NCI-H69 (cell line): ENCODE results near the gene WTAP.
A peak's percentile ranks its signal among the peaks of the same experiment; 100 is the strongest.
"Not testable (repeated sequence)": the region's sequence is repeated elsewhere in the genome, so short reads cannot be mapped to it uniquely, and the experiment has no call there.

Experiments used
- DNase-seq: peaks from one replicate; lab custom pipeline; 2025; lab: John Stamatoyannopoulos, UW

Gene WTAP

DNA sequence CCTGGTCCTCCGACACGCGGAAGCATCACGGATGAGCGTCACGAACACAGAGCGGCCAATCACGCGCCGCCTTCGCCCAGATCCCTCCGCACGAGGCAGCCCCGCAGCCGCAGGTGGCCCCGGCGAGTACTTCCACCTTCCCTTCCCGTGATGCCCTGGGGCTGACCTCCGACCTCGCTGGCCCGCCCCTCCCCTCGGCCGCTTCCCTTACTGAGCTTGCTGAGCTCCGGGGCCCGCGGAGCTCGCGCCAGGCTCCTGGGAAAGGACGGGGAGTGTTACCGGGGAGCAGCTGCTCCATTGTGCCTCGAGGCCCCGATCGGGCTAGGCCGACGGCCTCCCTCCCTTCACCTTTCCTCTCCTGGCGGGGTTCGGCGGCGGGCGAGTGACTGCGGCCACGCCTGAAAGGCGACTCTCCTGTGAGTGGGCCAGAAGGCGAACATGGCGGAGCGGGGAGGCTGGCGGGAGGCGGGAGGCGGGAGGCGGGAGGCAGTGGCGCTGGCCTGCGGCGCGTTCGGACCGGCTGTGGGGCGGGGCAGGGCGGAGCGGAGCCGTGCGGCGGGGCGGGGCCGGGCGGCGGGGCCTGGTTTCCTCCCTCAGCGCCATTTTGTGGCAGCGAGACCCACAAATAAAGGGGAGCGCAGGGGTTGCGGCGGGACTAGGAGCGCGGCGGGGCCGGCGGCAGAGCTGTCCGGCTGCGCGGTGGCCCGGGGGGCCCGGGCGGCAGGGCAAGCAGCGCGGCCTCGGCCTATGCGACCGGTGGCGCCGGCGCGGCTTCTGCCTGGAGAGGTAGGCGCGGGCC, at the start of gene WTAP:
WTAP (plus strand) TSS at position 589 of the 799 bp plus-strand sequence. CDS start 8,760 bp downstream, outside the sequence.
- DNase-seq = peak; percentile 99

DNA sequence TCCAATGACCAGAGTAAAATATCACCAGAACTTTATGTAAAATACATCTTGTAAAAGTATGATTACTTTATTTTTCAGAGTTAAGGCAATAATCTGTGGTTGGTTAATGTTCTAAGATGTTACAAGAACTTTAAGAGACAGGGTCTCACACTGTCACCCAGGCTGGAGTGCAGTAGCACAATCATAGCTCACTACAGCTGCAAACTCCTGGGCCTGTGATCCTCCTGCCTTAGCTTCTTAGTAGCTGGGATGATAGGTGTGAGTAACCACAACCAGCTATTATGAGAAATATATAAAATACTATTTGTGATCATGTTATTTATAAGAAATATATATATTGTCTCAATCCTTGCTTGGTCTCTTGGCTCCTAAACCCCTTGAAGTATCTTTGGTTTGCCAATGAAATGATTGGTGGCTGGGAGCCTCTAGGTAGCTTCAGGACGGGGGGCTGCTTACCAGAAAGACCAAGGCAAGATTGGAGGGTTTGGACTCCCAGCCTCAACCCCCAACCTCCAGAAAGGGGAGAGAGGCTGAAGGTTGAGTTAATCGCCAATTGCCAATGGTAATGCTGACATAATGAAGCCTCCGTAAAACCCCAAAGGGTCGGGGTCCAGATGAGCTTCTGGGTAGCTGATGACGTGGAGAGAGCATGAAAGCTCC, 49.7 kb upstream of the WTAP start:
- no peak for DNase-seq

DNA sequence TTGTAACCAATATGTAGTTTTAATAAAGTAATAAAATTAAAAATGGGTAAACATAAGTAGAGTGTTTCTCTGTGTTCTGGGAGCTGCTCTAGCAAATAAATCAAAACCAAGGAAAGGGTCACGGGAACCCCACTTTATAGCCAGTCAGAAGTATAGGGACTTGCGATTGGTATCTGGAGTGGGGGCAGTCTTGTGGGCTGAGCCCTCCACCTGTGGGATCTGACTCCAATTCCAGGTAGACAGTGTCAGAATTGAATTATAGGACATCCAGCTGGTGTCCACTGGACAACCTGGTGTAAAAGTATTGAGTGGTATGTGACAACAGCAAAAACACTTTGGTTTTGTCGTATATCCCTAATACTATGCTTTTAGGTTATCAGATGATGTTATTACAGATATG, 48.7 kb upstream of the WTAP start:
- DNase-seq = no peak

DNA sequence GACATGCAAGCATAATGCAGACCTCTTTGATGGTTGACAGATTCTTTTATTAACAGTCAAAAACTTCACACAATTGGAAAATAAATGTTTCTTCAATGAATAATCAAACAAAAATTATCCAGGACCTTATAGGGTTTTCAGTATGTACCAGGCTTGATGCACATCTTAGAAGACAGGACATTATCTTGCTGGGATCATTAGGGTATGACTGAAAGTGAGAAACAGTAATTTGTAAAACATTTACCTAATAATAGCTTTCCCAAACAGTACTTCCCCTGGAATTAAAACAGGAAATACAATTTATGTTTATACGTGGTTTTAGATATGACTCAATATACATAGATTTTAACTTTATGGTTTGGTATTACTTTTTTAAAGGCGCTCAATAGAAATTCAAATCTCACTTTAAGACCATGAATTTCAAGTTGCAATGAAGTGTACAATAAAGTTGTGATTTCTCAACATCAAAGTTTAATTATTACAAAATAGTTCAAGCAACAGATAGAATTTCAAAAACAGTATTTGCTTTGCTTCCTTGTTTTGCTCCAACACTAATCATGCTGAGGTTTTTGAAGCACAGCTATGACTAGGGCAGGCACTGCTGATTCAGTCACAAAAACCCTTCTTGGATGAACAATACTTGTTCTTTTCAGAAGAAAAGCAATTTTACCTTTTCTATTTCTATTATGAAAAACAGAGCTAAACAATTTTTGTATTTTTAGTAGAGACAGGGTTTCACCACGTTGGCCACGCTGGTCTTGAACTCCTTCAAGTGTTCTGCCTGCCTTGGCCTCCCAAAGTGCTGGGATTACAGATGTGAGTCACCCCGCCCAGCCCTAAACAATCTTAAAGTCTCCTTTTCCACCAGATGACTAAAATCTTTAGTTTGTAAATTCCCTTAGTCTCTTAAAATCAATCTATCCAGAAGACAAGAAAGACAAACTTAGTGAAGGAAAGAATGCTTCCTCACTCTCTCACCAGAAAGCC, 47.9 kb upstream of the WTAP start:
- DNase-seq = no peak

DNA sequence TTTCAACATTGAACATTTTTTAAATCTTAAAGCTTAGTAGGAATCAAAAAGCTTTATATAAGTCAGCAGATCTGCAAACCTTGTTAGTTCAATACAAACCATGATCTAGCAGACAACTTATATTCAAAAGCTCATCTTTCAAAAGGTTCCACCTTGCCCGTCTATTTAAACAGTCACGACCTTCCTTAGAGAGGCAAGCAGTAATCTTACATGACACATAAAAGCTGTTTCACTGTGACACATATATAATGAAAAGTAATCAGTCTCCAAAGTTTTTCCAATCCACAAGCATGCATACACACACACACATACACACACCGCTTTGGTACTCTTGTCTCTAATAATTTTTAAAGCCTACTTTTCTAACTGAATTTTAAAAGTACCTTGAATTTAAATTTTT, 47.2 kb upstream of the WTAP start:
- DNase-seq = no peak

DNA sequence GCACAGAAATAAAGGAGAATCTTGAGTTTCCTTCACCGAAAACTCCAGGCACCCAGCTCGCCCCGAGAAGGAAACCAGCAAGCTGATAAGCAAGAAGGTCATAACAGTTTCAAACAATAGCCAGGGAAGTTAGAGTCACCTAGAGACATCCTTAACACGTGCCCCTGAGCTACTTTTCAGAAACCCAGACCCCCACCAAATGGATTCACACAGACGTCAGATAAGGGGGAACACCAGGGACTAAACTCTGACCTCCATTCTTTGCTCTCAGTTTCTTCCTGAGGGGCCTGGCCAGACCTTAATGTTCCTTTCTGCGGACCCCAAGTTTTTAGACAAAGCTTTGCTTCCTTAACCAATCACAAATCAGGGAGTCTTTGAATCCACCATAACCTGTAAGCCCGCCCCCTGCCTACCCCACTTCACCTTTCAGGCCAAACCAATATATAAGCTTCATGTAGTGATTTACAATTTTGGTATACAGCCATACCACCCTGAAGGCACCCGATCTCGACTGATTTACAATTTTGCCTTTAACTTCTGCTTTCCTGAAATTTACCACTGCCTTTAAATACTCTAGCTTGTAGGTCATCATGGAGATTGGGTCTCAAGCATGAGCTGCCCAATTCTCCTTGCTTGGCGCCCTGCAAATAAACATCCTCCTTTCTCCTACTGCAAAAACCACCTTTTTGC, 46.0 kb upstream of the WTAP start:
- DNase-seq = no peak

DNA sequence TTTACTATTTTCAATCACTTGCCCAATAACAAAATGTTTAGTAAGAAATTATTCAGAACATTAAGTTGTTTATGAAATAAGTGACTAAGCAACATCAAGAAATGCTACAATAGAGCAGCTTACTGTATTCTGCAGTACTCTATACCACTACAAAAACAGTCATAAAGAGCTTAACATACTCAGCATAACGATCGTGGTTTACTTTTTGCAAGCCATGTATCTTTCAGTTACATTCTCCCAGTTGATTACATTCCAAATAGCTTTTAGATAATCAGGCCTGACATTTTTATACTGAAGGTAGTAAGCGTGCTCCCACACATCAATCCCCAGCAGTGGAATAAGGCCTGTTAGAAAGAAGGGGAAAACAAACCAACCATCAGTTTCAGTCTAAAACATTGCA, 45.0 kb upstream of the WTAP start:
- no peak for DNase-seq

DNA sequence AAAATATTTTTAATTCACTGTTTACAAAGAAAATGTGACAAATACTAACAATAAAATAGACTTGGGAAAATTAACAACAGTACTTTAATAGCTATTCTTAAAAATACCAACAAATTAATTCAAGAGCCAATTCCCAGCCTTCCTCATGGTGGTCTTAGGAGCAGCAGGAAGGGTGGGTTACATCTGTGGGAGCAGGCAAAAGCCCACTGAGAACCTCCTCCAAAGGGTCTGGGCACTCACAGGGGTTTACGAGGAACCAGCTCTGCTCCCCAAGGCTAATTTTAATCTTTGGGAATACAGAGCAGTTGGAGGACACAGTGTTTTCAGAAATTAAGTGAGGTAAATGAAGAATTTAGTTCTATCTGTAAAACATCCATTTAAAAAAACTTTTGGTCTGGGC, 44.5 kb upstream of the WTAP start:
- DNase-seq = no peak

DNA sequence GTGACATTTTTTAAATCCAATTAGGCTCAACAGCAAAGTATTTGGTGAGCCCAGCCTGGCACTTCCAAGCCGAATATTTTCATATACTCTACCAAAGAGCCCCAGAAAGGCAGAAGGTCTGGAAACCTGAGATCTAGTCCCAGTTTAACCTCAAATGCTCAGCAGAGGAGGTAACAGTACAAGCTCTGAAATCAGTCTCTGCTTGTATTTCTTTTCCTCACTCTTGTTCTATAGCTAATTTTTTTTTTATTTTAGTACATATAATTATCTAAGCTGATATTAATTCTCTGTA, 43.3 kb upstream of the WTAP start:
- no peak for DNase-seq

DNA sequence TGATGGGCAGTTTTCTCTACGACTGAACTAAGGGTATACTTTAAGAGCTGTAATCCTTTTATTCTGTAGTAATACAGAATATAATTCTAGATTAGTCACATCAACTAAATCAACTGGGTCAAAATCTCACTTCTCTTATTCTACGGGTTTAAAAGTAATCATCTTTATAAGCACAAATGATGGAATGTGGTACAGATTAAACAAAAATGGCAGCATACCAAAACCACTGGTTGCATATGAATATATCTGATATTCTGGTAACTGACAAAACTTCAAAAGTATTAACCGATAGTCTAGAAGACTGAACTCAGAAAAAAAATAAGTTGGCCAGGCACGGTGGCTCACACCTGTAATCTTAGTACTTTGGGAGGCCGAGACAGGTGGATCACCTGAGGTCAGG, 41.3 kb upstream of the WTAP start:
- DNase-seq = no peak

DNA sequence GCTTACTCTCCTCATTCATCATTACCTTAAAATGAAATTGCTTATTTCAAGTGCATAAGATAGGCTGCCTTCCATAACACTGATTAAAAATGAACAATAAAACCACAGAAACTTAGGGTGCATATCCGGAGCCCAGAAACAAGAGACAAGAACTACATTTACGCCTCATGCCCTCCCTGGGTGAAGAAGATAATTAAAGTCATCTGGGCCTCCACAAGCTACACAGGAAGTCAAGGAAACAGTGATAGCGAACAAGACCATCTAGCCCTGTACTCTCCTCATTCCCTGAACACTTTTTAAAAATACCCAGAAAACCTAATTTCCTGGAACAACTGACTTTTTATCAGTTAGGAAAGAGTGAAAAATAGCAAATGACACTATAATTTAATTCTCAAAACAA, 40.6 kb upstream of the WTAP start:
- DNase-seq = no peak

DNA sequence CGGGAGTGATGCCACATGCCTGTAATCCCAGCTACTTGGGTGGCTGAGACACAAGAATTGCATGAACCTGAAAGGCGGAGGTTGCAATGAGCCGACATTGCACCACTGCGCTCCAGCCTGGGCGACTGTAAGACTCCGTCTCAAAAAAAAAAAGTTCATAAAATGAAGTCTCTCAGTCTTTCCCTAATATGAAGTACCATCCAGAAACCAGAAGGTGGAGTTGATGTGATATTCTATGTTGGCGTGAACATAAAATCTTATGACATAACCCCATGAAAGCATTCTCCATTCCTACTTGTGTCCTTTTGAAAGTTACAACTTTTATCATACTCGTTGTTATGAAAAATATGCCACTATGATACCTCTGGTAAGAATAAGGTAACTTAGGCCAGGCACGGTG, 40.0 kb upstream of the WTAP start:
- no peak for DNase-seq

DNA sequence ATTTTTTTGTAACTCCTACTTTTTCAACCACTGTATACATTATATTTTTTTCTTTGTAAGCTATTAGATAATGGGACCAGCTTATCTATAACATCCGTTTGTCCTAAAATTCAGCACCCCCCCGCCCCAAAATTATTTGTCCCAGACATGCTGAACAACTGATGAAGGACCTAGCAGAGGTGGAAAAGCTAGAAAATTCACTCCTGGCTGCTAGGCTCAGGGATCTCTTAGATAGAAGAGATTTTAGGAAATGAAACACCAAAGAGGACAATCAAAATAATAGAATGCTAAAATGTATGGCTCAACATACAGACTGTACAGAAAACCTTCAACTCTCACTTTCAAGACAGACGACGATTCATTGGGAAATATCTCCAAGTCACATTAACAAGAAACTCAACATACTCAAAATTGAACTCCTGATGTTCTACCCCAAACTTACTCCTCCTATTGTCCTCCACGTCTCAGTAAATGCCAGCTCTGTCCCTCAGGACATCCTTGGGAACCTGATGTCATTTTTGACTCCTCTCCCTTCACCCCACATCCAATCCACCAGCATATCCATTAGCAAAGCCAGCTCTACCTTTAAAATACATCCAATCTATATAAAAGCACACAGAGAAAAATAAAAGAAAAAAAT, 38.9 kb upstream of the WTAP start:
- DNase-seq = no peak

DNA sequence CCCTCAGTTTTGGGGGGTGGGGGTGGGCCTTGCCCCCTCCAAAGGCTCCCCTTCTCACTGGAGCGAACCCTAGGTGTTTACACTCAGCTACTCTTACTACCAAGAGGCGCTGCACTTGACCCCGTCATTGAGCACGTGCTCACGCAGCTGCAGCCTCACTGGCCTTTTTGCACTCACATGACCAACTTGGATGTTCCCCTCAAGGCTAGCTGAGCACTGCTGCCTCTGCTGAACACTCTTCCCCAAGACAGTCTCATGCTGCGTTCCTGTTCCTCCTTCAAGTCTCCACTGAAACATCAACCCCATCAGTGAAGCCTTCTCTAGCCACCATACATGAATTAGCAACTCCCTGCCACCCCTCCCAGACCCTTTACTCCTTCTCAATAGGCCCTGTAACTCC, 38.3 kb upstream of the WTAP start:
- no peak for DNase-seq

DNA sequence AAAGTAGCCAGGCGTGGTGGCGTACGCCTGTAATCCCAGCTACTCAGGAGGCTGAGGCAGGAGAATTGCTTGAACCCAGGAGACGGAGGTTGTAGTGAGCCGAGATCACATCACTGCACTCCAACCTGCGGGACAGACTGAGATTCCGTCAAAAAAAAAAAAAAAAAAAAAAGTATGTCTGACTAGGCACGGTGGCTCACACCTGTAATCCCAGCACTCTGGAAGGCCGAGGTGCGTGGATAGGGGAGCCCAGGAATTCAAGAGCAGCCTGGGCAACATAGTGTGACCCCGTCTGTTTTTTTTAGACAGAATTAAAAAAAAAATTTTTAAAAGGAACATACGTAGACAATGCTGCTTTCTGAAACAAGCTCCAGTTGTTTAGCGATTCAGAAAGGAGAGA, 37.2 kb upstream of the WTAP start:
- DNase-seq = not testable (repeated sequence)

DNA sequence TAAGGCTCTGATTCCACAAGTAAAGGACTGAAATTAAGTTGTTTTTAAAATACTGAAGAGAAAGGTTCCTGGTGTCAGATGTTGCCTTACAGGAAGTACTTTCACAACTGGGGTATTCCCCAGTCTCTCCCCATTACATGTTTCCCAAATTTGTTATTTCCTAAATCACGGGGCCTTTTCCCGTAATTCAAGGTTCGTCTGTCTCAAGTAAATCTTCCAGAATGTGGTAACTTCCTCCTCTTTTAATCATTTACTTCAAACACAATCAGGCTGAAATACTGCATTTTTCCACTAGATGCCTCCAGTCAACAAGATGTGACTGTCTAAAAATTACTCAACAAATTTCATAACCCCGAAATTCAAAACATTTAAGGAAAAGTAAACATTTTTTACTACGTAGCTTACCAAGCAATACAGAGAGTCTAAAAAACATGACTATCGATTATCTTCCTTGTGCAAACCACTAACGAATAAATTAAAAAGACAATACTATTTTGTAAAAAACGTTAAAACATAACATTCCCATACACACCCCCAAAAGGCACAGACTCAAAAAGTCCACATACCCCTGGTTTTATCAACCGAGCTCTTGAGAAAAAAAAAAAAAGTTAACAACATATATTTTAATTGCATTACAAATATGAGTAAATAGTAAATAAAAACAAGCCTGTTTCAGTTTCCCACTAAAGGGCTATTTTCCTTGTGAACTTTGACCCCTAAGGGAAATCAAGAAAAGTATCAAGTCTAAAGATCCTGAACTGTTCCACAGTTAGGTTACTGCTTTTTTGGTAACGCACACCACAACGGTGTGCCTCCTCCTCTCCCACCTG, 36.0 kb upstream of the WTAP start:
- DNase-seq = peak; percentile 59

DNA sequence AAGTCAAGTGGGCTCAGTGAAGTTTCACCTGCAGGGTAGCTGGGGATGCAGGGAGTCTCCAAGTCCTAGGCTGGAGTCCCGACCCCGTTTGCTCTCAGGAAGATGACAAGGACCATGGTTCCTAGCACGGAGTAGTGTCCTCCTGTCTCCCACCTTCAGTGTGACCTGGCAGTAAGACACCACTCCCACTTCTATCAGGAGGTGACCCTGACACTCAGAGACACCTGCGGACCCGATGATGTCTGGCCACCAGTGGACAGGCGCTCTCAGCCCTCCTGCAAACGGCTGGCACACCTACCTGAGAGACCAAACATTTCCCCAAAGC, 35.4 kb upstream of the WTAP start:
- DNase-seq = peak; percentile 25

DNA sequence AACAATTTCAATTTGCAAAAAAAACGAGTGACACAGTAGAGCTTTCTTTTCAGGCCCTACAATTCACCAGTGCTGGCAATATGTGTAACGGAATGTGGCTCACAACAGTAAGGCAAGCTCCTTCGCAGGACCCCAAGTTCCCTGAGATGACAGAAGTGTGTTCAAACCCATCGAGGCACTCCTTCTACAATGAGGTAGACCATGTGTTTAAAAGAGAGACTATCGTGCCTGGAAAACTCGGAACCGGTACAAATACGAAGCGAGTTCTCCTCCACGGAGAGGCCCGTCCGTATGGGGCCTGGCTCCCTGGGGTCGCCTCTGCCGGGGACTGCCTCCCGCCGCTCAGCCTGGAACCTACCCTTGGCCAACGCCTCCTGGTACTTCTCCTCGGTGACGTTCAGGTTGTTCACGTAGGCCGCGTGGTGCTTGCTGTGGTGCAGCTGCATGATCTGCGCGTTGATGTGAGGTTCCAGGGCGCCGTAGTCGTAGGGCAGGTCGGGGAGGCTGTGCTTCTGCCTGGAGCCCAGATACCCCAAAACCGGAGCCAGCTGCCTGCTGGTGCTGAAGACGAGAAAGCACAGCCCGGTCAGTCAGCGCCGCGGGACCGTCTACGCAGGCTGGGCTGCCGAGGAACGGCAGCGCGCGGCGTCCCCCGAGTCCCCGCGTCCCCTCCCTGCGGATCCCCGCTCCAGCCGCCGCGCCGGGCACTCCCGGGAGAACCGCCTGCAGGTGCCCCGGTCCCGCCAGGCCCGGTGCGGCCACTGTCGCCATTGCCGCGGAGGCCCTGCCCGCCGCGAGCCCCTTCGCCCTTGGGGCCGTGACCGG, 34.8 kb upstream of the WTAP start:
- peak; percentile 75 for DNase-seq

DNA sequence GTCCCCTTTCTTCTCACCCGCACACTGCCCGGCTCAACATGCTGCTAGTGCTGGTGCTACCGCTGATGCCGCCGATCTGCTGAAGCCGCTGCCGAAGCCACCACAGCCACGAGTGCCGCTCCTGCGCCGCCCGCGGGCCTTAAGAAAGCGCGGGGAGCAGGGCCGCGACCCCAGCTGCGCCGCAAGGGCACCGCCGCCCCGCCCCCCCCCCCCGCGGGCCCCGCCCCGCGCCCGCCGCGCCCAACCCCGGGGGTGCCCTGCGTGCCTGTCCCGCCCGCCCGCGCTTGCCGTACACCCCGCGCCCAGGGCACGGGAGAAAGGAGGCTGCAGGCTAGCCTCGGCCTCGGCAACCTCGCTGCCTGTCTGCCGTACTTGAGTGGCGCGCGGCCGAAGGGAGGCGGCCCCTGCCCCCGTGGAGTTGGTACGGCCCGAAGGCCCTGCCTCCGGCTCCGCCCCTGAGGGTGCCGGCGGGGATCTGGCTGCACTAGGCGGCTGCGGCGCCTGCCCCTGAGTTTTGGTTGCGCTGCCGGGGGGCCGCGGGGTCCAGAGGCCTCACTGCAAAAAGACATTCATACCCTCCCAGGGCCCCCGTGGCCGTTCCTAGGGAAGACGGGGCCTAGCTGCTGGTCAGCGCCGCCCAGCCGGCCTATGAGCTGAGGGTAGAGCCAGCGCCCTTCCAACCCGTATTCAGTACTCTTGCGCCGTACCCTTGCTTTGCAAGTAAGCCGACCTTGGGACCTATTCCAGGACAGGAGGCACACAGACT, 34.0 kb upstream of the WTAP start, which contains the start of gene SOD2:
SOD2 (minus strand) TSS at position 114 of the 766 bp plus-strand sequence; CDS start at position 40, 74 bp downstream.
- peak; percentile 94 for DNase-seq
